Measurements from ENCODE around the gene GIT2.

GIT2 gene

GRCh38 chr12:110005319-110005973, 9.3 kb upstream of the GIT2 start:
- TF ChIP-seq RARB (CRISPR knock-in tag; IDR thresholded peaks at IDR 0.05) = no peak
- no peak for TF ChIP-seq CSDC2 (CRISPR knock-in tag; IDR thresholded peaks at IDR 0.05)
- TF ChIP-seq ESRRG (CRISPR knock-in tag; IDR thresholded peaks at IDR 0.05) = no peak
- no peak for TF ChIP-seq ZFP30 (CRISPR knock-in tag; IDR thresholded peaks at IDR 0.05)
- TF ChIP-seq OSR1 (CRISPR knock-in tag; IDR thresholded peaks at IDR 0.05) = no peak
- no peak for TF ChIP-seq TCF4 (CRISPR knock-in tag; IDR thresholded peaks at IDR 0.05; ENCODE audit: borderline replicate concordance)
- no peak for TF ChIP-seq ZFP3 (CRISPR knock-in tag; IDR thresholded peaks at IDR 0.05)
- no peak for TF ChIP-seq POU6F1 (CRISPR knock-in tag; IDR thresholded peaks at IDR 0.05; ENCODE audit: borderline replicate concordance, low read depth)
- TF ChIP-seq PPARA (CRISPR knock-in tag; IDR thresholded peaks at IDR 0.05; ENCODE audit: borderline replicate concordance) = no peak
- no peak for TF ChIP-seq BACH2 (CRISPR knock-in tag; IDR thresholded peaks at IDR 0.05; ENCODE audit: borderline replicate concordance)
- no peak for TF ChIP-seq ZNF565 (CRISPR knock-in tag; conservative IDR thresholded peaks at IDR 0.05; ENCODE audit: low read depth)
- TF ChIP-seq ZNF8 (CRISPR knock-in tag; IDR thresholded peaks at IDR 0.05) = no peak
- no peak for TF ChIP-seq ZC3H10 (CRISPR knock-in tag; IDR thresholded peaks at IDR 0.05)
- no peak for TF ChIP-seq TOX (CRISPR knock-in tag; IDR thresholded peaks at IDR 0.05; ENCODE audit: borderline replicate concordance)
- TF ChIP-seq ARNTL (CRISPR knock-in tag; IDR thresholded peaks at IDR 0.05; ENCODE audit: borderline replicate concordance, low read depth) = no peak
- no peak for TF ChIP-seq TSHZ2 (CRISPR knock-in tag; IDR thresholded peaks at IDR 0.05)
- no peak for TF ChIP-seq SNAI2 (CRISPR knock-in tag; IDR thresholded peaks at IDR 0.05)
- TF ChIP-seq GLIS3 (CRISPR knock-in tag; IDR thresholded peaks at IDR 0.05) = no peak
- TF ChIP-seq, protein P1, sequence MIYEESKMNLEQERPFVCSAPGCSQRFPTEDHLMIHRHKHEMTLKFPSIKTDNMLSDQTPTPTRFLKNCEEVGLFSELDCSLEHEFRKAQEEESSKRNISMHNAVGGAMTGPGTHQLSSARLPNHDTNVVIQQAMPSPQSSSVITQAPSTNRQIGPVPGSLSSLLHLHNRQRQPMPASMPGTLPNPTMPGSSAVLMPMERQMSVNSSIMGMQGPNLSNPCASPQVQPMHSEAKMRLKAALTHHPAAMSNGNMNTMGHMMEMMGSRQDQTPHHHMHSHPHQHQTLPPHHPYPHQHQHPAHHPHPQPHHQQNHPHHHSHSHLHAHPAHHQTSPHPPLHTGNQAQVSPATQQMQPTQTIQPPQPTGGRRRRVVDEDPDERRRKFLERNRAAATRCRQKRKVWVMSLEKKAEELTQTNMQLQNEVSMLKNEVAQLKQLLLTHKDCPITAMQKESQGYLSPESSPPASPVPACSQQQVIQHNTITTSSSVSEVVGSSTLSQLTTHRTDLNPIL (CRISPR knock-in tag; IDR thresholded peaks at IDR 0.05; ENCODE audit: low read depth) = no peak
- no peak for TF ChIP-seq ISL1 (CRISPR knock-in tag; IDR thresholded peaks at IDR 0.05)
- ATAC-seq = no peak

- ATAC-seq = no peak
- TF ChIP-seq CSDC2 (CRISPR knock-in tag; IDR thresholded peaks at IDR 0.05) = no peak
- TF ChIP-seq RARB (CRISPR knock-in tag; IDR thresholded peaks at IDR 0.05) = no peak
- TF ChIP-seq ARNTL (CRISPR knock-in tag; IDR thresholded peaks at IDR 0.05; ENCODE audit: borderline replicate concordance, low read depth) = no peak
- TF ChIP-seq ISL1 (CRISPR knock-in tag; IDR thresholded peaks at IDR 0.05) = no peak
- TF ChIP-seq ZFP30 (CRISPR knock-in tag; IDR thresholded peaks at IDR 0.05) = no peak
- TF ChIP-seq TSHZ2 (CRISPR knock-in tag; IDR thresholded peaks at IDR 0.05) = no peak
- TF ChIP-seq PPARA (CRISPR knock-in tag; IDR thresholded peaks at IDR 0.05; ENCODE audit: borderline replicate concordance) = no peak
- no peak for TF ChIP-seq ZNF70 (CRISPR knock-in tag; IDR thresholded peaks at IDR 0.05)
- TF ChIP-seq OSR1 (CRISPR knock-in tag; IDR thresholded peaks at IDR 0.05) = no peak
- TF ChIP-seq ZFP3 (CRISPR knock-in tag; IDR thresholded peaks at IDR 0.05) = no peak
- TF ChIP-seq PATZ1 (CRISPR knock-in tag; IDR thresholded peaks at IDR 0.05; ENCODE audit: borderline replicate concordance) = no peak
- no peak for TF ChIP-seq SNAI2 (CRISPR knock-in tag; IDR thresholded peaks at IDR 0.05)
- TF ChIP-seq TOX (CRISPR knock-in tag; IDR thresholded peaks at IDR 0.05; ENCODE audit: borderline replicate concordance) = no peak
- no peak for TF ChIP-seq ZNF565 (CRISPR knock-in tag; conservative IDR thresholded peaks at IDR 0.05; ENCODE audit: low read depth)
- no peak for TF ChIP-seq ESRRG (CRISPR knock-in tag; IDR thresholded peaks at IDR 0.05)
- TF ChIP-seq, protein P2, sequence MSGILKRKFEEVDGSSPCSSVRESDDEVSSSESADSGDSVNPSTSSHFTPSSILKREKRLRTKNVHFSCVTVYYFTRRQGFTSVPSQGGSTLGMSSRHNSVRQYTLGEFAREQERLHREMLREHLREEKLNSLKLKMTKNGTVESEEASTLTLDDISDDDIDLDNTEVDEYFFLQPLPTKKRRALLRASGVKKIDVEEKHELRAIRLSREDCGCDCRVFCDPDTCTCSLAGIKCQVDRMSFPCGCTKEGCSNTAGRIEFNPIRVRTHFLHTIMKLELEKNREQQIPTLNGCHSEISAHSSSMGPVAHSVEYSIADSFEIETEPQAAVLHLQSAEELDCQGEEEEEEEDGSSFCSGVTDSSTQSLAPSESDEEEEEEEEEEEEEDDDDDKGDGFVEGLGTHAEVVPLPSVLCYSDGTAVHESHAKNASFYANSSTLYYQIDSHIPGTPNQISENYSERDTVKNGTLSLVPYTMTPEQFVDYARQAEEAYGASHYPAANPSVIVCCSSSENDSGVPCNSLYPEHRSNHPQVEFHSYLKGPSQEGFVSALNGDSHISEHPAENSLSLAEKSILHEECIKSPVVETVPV (CRISPR knock-in tag; IDR thresholded peaks at IDR 0.05) = no peak
- no peak for TF ChIP-seq ZC3H10 (CRISPR knock-in tag; IDR thresholded peaks at IDR 0.05)
- no peak for TF ChIP-seq ZNF8 (CRISPR knock-in tag; IDR thresholded peaks at IDR 0.05)
- no peak for TF ChIP-seq POU6F1 (CRISPR knock-in tag; IDR thresholded peaks at IDR 0.05; ENCODE audit: borderline replicate concordance, low read depth)
These were observed 8.4 kb upstream of the GIT2 start for GRCh38 chr12:110004598-110004997.

All from SK-N-SH treated with all-trans-retinoic acid at 6 μM for 48 hours (cell line).